HepG2 (cell line): ENCODE measurements around the gene SLC13A5. TPM values are rescaled to one million over a fixed set of nuclear protein-coding genes. Genes with fewer than 3 reads are reported as not detected.

ENCODE experiments used
- ATAC-seq: fragments of 200-7000 bp; cut with Tn5 transposase; 3 replicates; pipeline ENCODE4 v1.9.1; 2020; ENCODE audit warnings: mild to moderate bottlenecking, moderate library complexity
- BruUV-seq: library from RNA; stranded (reverse); fragments of 400-500 nt; replicated peaks from 2 replicates; lab custom pipeline; 2021; lab: Mats Ljungman, UMichigan
- CTCF ChIA-PET: fragments of 300-600 bp; formaldehyde crosslinking; extraction: SDS; loops from one replicate; lab custom pipeline; 2021; ENCODE audit warnings: low total read pairs, inconsistent platforms, low intra/inter-chr PET ratio; lab: Yijun Ruan, JAX
- POLR2A ChIA-PET: fragments of 350-600 bp; sonication (Branson Sonifier 250); formaldehyde crosslinking; loops from one replicate; lab custom pipeline; 2020; ENCODE audit warnings: antibody characterized with exemption, inconsistent platforms; lab: Yijun Ruan, JAX
- DNase-seq: peaks from one replicate; pipeline ENCODE4 v3.0.0-alpha.2; 2015; ENCODE audit warnings: low spot score
- FAIRE-seq: peaks from 3 replicates; lab custom pipeline; 2011; peaks lifted over from hg19 to GRCh38; lab: Jason Lieb, UNC
- H2AFZ ChIP-seq: one replicate; pipeline ENCODE4 v1.6.1; 2011; ENCODE audit warnings: low read length, inconsistent platforms
- H3K27ac ChIP-seq: fragments of 300-600 bp; 3 replicates; pipeline ENCODE4 v1.8.0; 2011; ENCODE audit warnings: mixed run types, mild to moderate bottlenecking, mixed read lengths, low read length, inconsistent platforms; ENCODE audit not compliant: insufficient read depth; ENCODE audit errors: extremely low read length
- H3K27me3 ChIP-seq, 2 experiments: fragments of 200-600 bp in 1 of 2; 2 replicates in 1 of 2; 3 replicates in 1 of 2; pipeline versions ENCODE4 v1.6.0 to v1.8.0; 2011; ENCODE audit warnings: low read length in 2 of 2, mild to moderate bottlenecking in 2 of 2, moderate library complexity in 2 of 2, inconsistent platforms in 1 of 2; ENCODE audit not compliant: insufficient read depth in 2 of 2, control insufficient read depth in 1 of 2
- H3K36me3 ChIP-seq, 2 experiments: fragments of 200-600 bp in 1 of 2; replicated peaks in 1 of 2; 2 replicates in 1 of 2; 3 replicates in 1 of 2; pipeline versions ENCODE4 v1.5.1 to v1.8.0; 2011; ENCODE audit warnings: low read length in 2 of 2, inconsistent platforms in 1 of 2; ENCODE audit not compliant: insufficient read depth in 2 of 2, control insufficient read depth in 1 of 2
- H3K4me1 ChIP-seq: 2 replicates; pipeline ENCODE4 v1.5.1; 2012; ENCODE audit warnings: low read length, inconsistent platforms; ENCODE audit not compliant: insufficient read depth
- H3K4me2 ChIP-seq: 2 replicates; pipeline ENCODE4 v1.6.0; 2011; ENCODE audit warnings: low read depth, low read length, inconsistent platforms
- H3K4me3 ChIP-seq, 3 experiments: fragments of 200-600 bp in 1 of 3; sonication (generic), shearing (Covaris generic) in 1 of 3; replicated peaks in 1 of 3; 2 replicates each; pipeline ENCODE4 v1.5.1; 2011 to 2016; ENCODE audit warnings: low read length in 3 of 3, inconsistent platforms in 2 of 3, low read depth in 2 of 3, mild to moderate bottlenecking in 2 of 3, control low read depth in 1 of 3, mixed read lengths in 1 of 3; ENCODE audit not compliant: insufficient read depth in 1 of 3
- H3K79me2 ChIP-seq: one replicate; pipeline ENCODE4 v1.6.1; 2011; ENCODE audit warnings: low read length, inconsistent platforms; ENCODE audit not compliant: insufficient read depth
- H3K9ac ChIP-seq: 2 replicates; pipeline ENCODE4 v1.6.0; 2011; ENCODE audit warnings: mild to moderate bottlenecking, low read depth, low read length, inconsistent platforms; ENCODE audit not compliant: insufficient read depth
- H3K9me3 ChIP-seq: 2 replicates; pipeline ENCODE4 v1.5.1; 2012; ENCODE audit warnings: mild to moderate bottlenecking, low read length
- H4K20me1 ChIP-seq: 2 replicates; pipeline ENCODE4 v1.6.0; 2011; ENCODE audit warnings: inconsistent platforms, mild to moderate bottlenecking, low read length, moderate library complexity; ENCODE audit not compliant: insufficient read depth
- AKNA ChIP-seq: sonication (generic); formaldehyde crosslinking; IDR thresholded peaks from 2 replicates; pipeline ENCODE4 v1.4.0; 2020; ENCODE audit warnings: missing genetic modification reagents, borderline replicate concordance
- BATF2 ChIP-seq: sonication (generic); formaldehyde crosslinking; IDR thresholded peaks from 2 replicates; pipeline ENCODE4 v1.8.0; 2022; ENCODE audit warnings: mild to moderate bottlenecking, missing genetic modification reagents, moderate library complexity
- CHD2 ChIP-seq: IDR thresholded peaks from 2 replicates; pipeline ENCODE4 v1.6.1; 2011; ENCODE audit warnings: low read depth, low read length, improper control_type of control experiment
- DR1 ChIP-seq: sonication (generic); formaldehyde crosslinking; IDR thresholded peaks from 2 replicates; pipeline ENCODE4 v1.8.0; 2021; ENCODE audit warnings: mild to moderate bottlenecking, missing genetic modification reagents, inconsistent platforms
- SOX5 ChIP-seq: IDR thresholded peaks from 2 replicates; pipeline ENCODE4 v1.6.1; 2016; ENCODE audit warnings: borderline replicate concordance
- ZNF142 ChIP-seq: sonication (generic); formaldehyde crosslinking; IDR thresholded peaks from 2 replicates; pipeline ENCODE4 v1.4.0; 2020; ENCODE audit warnings: missing genetic modification reagents
- ZNF337 ChIP-seq: sonication (generic); formaldehyde crosslinking; IDR thresholded peaks from 2 replicates; pipeline ENCODE4 v1.5.1; 2020; ENCODE audit warnings: missing genetic modification reagents, low read depth, mild to moderate bottlenecking, borderline replicate concordance
- ZNF639 ChIP-seq: conservative IDR thresholded peaks from 2 replicates; pipeline ENCODE4 v1.6.1; 2018; ENCODE audit warnings: missing genetic modification reagents
- WGBS: methylation state at CpG from one replicate; pipeline ENCODE4 v1.1.6; 2017; ENCODE audit warnings: low lambda C conversion rate; 5-methylcytosine and 5-hydroxymethylcytosine counted together
- in situ Hi-C: cut with HindIII; loops from 2 replicates; pipeline ENCODE4 v1.10.0; 2017; ENCODE audit warnings: low pct_unique_long_range_greater_than_20kb; ENCODE audit not compliant: extremely low pct_ligation_motif_present
- intact Hi-C: fragments of 100-400 bp; cut with micrococcal nuclease; formaldehyde crosslinking; loops from one replicate; pipeline ENCODE4 v1.10.0; 2022; ENCODE audit not compliant: unreplicated experiment
- polyA plus RNA-seq, 8 experiments: library from polyadenylated mRNA; depleted of rRNA in 3 of 8; stranded (reverse) in 7 of 8; unstranded in 1 of 8; fragments of >200 nt; fragmentation: Illumina TruSeq in 4 of 8; extraction: Trizol in 4 of 8; gene quantifications; 2 replicates each; pipeline versions ENCODE4 v1.2.1 to v1.2.3, GENCODE V29; 2011 to 2016; ENCODE audit warnings: low read depth in 4 of 8, missing spikeins in 1 of 8, mixed read lengths in 1 of 8; ENCODE audit not compliant: insufficient read depth in 1 of 8
- total RNA-seq, 5 experiments: library from RNA; depleted of rRNA; stranded (reverse); fragments of >200 nt; fragmentation: Illumina TruSeq; extraction: Trizol; gene quantifications; 2 replicates each; pipeline ENCODE4 v1.2.3, GENCODE V29; 2016; ENCODE audit warnings: low read depth in 1 of 5

Gene SLC13A5
- total and polyA plus RNA-seq, 2 of the 13 experiments (the other 11 are each of a cell fraction or from before 2014, with no cell fraction given) = 42.8 to 310 TPM

- TF ChIP-seq ZNF142 (CRISPR knock-in tag) (peak; percentile 51; the same call in 1 of the 2 replicates), BATF2 (CRISPR knock-in tag) (peak; percentile 91), SOX5 (CRISPR knock-in tag) (peak; percentile 63; the same call in 1 of the 2 replicates)
- TF ChIP-seq, all 625 proteins: peak for 292
These were observed at the start of gene SLC13A5 (continued) for GRCh38 chr17:6713130-6713917.

GRCh38 chr17:6761779-6762178, 48.6 kb upstream of the SLC13A5 start:
- DNase-seq = no peak
- H3K27ac ChIP-seq = no peak overlapping the region
- H3K9me3 ChIP-seq = no peaks in the 10 kb centered on the region
- H3K4me1 ChIP-seq = no peaks in the 10 kb centered on the region
- ChIA-PET POLR2A (no interaction called here), CTCF (no interaction called here)
- no peak overlapping the region for H3K4me3 ChIP-seq
- H2AFZ ChIP-seq = no peak overlapping the region
- H3K9ac ChIP-seq = no peak overlapping the region
- no peaks in the 10 kb centered on the region for H3K36me3 ChIP-seq
- H4K20me1 ChIP-seq = no peaks in the 10 kb centered on the region
- no TSS peak for BruUV-seq
- intact Hi-C loops = no loop called here
- 84% methylated on average over 8 of the region's 8 CpGs for WGBS
- no peak for FAIRE-seq
- H3K27me3 ChIP-seq = no peaks in the 10 kb centered on the region; a peak in 1 of 5 replicates
- H3K4me2 ChIP-seq = no peak overlapping the region
- ATAC-seq = no peak
- in situ Hi-C loops = no loop called here
- no peaks in the 10 kb centered on the region for H3K79me2 ChIP-seq
- TF ChIP-seq DR1 (CRISPR knock-in tag) (no peak), AKNA (CRISPR knock-in tag) (no peak), ZNF337 (no peak), CHD2 (no peak), ZNF639 (CRISPR knock-in tag) (no peak)
